Testis (tissue), 2 donors: ENCODE data around the gene PLEK2.

Experiments
- CTCF ChIP-seq, 3 experiments: fragments of 450-650 bp in 2 of 3; fragments of 200-600 bp in 1 of 3; sonication (generic) in 1 of 3; IDR thresholded peaks; one replicate each; pipeline ENCODE4 v1.5.1; 2016 to 2019; ENCODE audit warnings: antibody characterized with exemption in 3 of 3, mild to moderate bottlenecking in 2 of 3, moderate library complexity in 1 of 3
- POLR2A ChIP-seq: fragments of 450-650 bp; IDR thresholded peaks from one replicate; pipeline ENCODE4 v1.6.1; 2017; ENCODE audit warnings: antibody characterized with exemption, mild to moderate bottlenecking, moderate library complexity

GRCh38 chr14:67459336-67459735 lies 47.4 kb upstream of the PLEK2 start:
- TF ChIP-seq CTCF (IDR thresholded peaks at IDR 0.05) (no peak), POLR2A (no peak)
